Duodenal mucosa (tissue), 2 donors: ENCODE results near the gene TRAPPC6A.

Source experiments
- H3K27ac ChIP-seq: one replicate; pipeline ENCODE4 v1.7.0; 2013; ENCODE audit warnings: low read depth, low read length
- H3K27me3 ChIP-seq, 2 donors: one replicate each; pipeline ENCODE4 v1.7.0; 2013; ENCODE audit warnings: low read length in 2 of 2, control low read depth in 1 of 2; ENCODE audit not compliant: insufficient read depth in 2 of 2, control insufficient read depth in 1 of 2
- H3K36me3 ChIP-seq, 2 donors: one replicate each; pipeline ENCODE4 v1.7.0; 2013; ENCODE audit warnings: low read length in 2 of 2, control low read depth in 1 of 2; ENCODE audit not compliant: insufficient read depth in 2 of 2, control insufficient read depth in 1 of 2
- H3K4me1 ChIP-seq, 2 donors: one replicate each; pipeline ENCODE4 v1.7.0; 2013; ENCODE audit warnings: low read length in 2 of 2, control low read depth in 1 of 2; ENCODE audit not compliant: insufficient read depth in 2 of 2, control insufficient read depth in 1 of 2
- H3K4me3 ChIP-seq, 2 donors: one replicate each; pipeline ENCODE4 v1.7.0; 2013; ENCODE audit warnings: low read length in 2 of 2, low read depth in 1 of 2
- H3K9ac ChIP-seq, 2 donors: one replicate each; pipeline ENCODE4 v1.7.0; 2013; ENCODE audit warnings: low read length in 2 of 2, low read depth in 1 of 2
- H3K9me3 ChIP-seq, 2 donors: one replicate each; pipeline ENCODE4 v1.7.0; 2013; ENCODE audit warnings: low read length in 2 of 2, control low read depth in 1 of 2; ENCODE audit not compliant: control insufficient read depth in 1 of 2

Gene TRAPPC6A

GRCh38 chr19:45150751-45151281 lies 27.2 kb downstream of the TRAPPC6A start:
- Histone ChIP-seq H3K27me3 (peaks cover 32 to 33% of the 10 kb centered on the region in 2 donors), H3K4me1 (peaks cover 14 to 28% of the 10 kb centered on the region in 2 donors), H3K9me3 (no peaks in the 10 kb centered on the region)

GRCh38 chr19:45150180-45150579 lies 27.9 kb downstream of the TRAPPC6A start:
- H3K36me3 ChIP-seq, result peaks cover 0 to 16% of the 10 kb centered on the region in 2 donors
- no peak overlapping the region for H3K4me3 ChIP-seq
- peaks cover 32 to 33% of the 10 kb centered on the region in 2 donors for H3K27me3 ChIP-seq
- H3K4me1 ChIP-seq, result peaks cover 14 to 28% of the 10 kb centered on the region in 2 donors
- H3K9me3 ChIP-seq, result no peaks in the 10 kb centered on the region
- H3K27ac ChIP-seq, result no peak overlapping the region
- H3K9ac ChIP-seq, result no peak overlapping the region

More at GRCh38 chr19:45150751-45151281, 27.2 kb downstream of the TRAPPC6A start:
- Histone ChIP-seq H3K27ac (no peak overlapping the region), H3K4me3 (no peak overlapping the region), H3K9ac (no peak overlapping the region), H3K36me3 (peaks cover 0 to 15% of the 10 kb centered on the region in 2 donors)

GRCh38 chr19:45149129-45149528 lies 28.9 kb downstream of the TRAPPC6A start:
- no peak overlapping the region for H3K9ac ChIP-seq
- H3K4me1 ChIP-seq, result peaks cover 14 to 24% of the 10 kb centered on the region in 2 donors

GRCh38 chr19:45147835-45148676 lies 30.0 kb downstream of the TRAPPC6A start:
- Histone ChIP-seq H3K4me3 (no peak overlapping the region), H3K9ac (no peak overlapping the region), H3K27ac (no peak overlapping the region), H3K9me3 (no peaks in the 10 kb centered on the region), H3K36me3 (peaks cover under 1 to 24% of the 10 kb centered on the region in 2 donors), H3K27me3 (peaks cover 18 to 21% of the 10 kb centered on the region in 2 donors), H3K4me1 (peaks cover 9 to 13% of the 10 kb centered on the region in 2 donors)

More at GRCh38 chr19:45149129-45149528, 28.9 kb downstream of the TRAPPC6A start:
- no peak overlapping the region for H3K4me3 ChIP-seq
- no peak overlapping the region for H3K27ac ChIP-seq
- peaks cover 0 to 18% of the 10 kb centered on the region in 2 donors for H3K36me3 ChIP-seq
- peaks cover 27 to 29% of the 10 kb centered on the region in 2 donors for H3K27me3 ChIP-seq
- H3K9me3 ChIP-seq, result no peaks in the 10 kb centered on the region

GRCh38 chr19:45146741-45147205 lies 31.3 kb downstream of the TRAPPC6A start:
- no peak overlapping the region for H3K27ac ChIP-seq
- H3K9me3 ChIP-seq, result no peaks in the 10 kb centered on the region
- peaks cover 11 to 36% of the 10 kb centered on the region in 2 donors for H3K36me3 ChIP-seq
- H3K4me3 ChIP-seq, result no peak overlapping the region
- peaks cover 7 to 8% of the 10 kb centered on the region in 2 donors for H3K27me3 ChIP-seq
- H3K9ac ChIP-seq, result no peak overlapping the region
- no peaks in the 10 kb centered on the region for H3K4me1 ChIP-seq

- Histone ChIP-seq H3K27ac (no peak overlapping the region), H3K36me3 (peaks cover 11 to 41% of the 10 kb centered on the region in 2 donors), H3K9me3 (no peaks in the 10 kb centered on the region), H3K4me3 (no peak overlapping the region), H3K4me1 (no peaks in the 10 kb centered on the region), H3K9ac (no peak overlapping the region), H3K27me3 (peaks cover 2 to 3% of the 10 kb centered on the region in 2 donors)
Observed at GRCh38 chr19:45146251-45146650, 31.8 kb downstream of the TRAPPC6A start.

GRCh38 chr19:45145270-45146189 lies 32.5 kb downstream of the TRAPPC6A start:
- Histone ChIP-seq H3K36me3 (peaks cover 11 to 46% of the 10 kb centered on the region in 2 donors), H3K27ac (no peak overlapping the region), H3K27me3 (no peaks in the 10 kb centered on the region), H3K9me3 (no peaks in the 10 kb centered on the region), H3K4me3 (no peak overlapping the region), H3K9ac (no peak overlapping the region), H3K4me1 (no peaks in the 10 kb centered on the region)

- no peaks in the 10 kb centered on the region for H3K9me3 ChIP-seq
- no peaks in the 10 kb centered on the region for H3K4me1 ChIP-seq
- H3K9ac ChIP-seq, result no peak overlapping the region
- peaks cover 11 to 46% of the 10 kb centered on the region in 2 donors for H3K36me3 ChIP-seq
- H3K27me3 ChIP-seq, result no peaks in the 10 kb centered on the region
- no peak overlapping the region for H3K27ac ChIP-seq
- H3K4me3 ChIP-seq, result no peak overlapping the region
Observed at GRCh38 chr19:45144431-45145269, 33.4 kb downstream of the TRAPPC6A start.

- Histone ChIP-seq H3K27me3 (no peaks in the 10 kb centered on the region), H3K36me3 (peaks cover 11 to 46% of the 10 kb centered on the region in 2 donors), H3K9ac (no peak overlapping the region), H3K4me1 (no peaks in the 10 kb centered on the region), H3K9me3 (no peaks in the 10 kb centered on the region), H3K27ac (no peak overlapping the region), H3K4me3 (no peak overlapping the region)
Observed at GRCh38 chr19:45142726-45143110, 35.3 kb downstream of the TRAPPC6A start.
